ENCODE results near the gene UMOD. TPM values are rescaled to one million over a fixed set of nuclear protein-coding genes. Genes with fewer than 3 reads are reported as not detected.

Gene UMOD
- total RNA-seq, 4 donors from 2014 or later = not detected

GRCh38 chr16:20291208-20292206 lies 61.0 kb downstream of the UMOD start:
- intact Hi-C loops (cut with DNase I; ENCODE audit: low total_unique reads) = loop anchor here (10.0 kb wide), 1 partner anchor 377 kb away; no protein-coding TSS in a partner anchor
- H3K4me3 ChIP-seq (ENCODE audit: low read depth, poor library complexity, severe bottlenecking) = no peak overlapping the region
- TF ChIP-seq POLR2A (IDR thresholded peaks at IDR 0.05) = no peak
- TF ChIP-seq CTCF (IDR thresholded peaks at IDR 0.05) = no peak
- DNase-seq (ENCODE audit: low spot score in 2 of 2) = no peak
- WGBS, 2 donors = 35 to 40% methylated on average over 16 of the region's 16 CpGs

GRCh38 chr16:20289571-20289970 lies 62.9 kb downstream of the UMOD start:
- H3K4me3 ChIP-seq (ENCODE audit: low read depth, poor library complexity, severe bottlenecking) = no peak overlapping the region
- no peak for DNase-seq (ENCODE audit: low spot score in 2 of 2)
- whole genome bisulfite sequencing, 2 donors = 68 to 84% methylated on average over 3 of the region's 3 CpGs
- intact Hi-C loops (cut with DNase I; ENCODE audit: low total_unique reads) = no loop called here
- TF ChIP-seq CTCF (IDR thresholded peaks at IDR 0.05) (no peak), POLR2A (IDR thresholded peaks at IDR 0.05) (no peak)

GRCh38 chr16:20285993-20286499 lies 66.5 kb downstream of the UMOD start:
- no peak for DNase-seq (ENCODE audit: low spot score in 2 of 2)
- TF ChIP-seq POLR2A (IDR thresholded peaks at IDR 0.05) = no peak
- TF ChIP-seq CTCF (IDR thresholded peaks at IDR 0.05) = no peak
- 40 to 42% methylated on average over 6 of the region's 6 CpGs for whole genome bisulfite sequencing, 2 donors
- intact Hi-C loops (cut with DNase I; ENCODE audit: low total_unique reads) = no loop called here
- no peak overlapping the region for H3K4me3 ChIP-seq (ENCODE audit: low read depth, poor library complexity, severe bottlenecking)

Other genes with a start within 250 kb of the UMOD start
- gene GP2, start 25.2 kb downstream of the UMOD start, total RNA-seq = 1 to 10 TPM in 2 of 4 donors, under 1 TPM in 1, not detected in 1; 0.46 to 3.7 (median 2.3) TPM
- gene PDILT, start 52.0 kb upstream of the UMOD start, total RNA-seq = not detected
- gene ACSM5, start 56.8 kb upstream of the UMOD start, total RNA-seq = 1 to 10 TPM; 1.5 to 5.5 (median 2.9) TPM
- gene ACSM2A, start 98.8 kb upstream of the UMOD start, total RNA-seq = not detected
- not detected for gene ACSM2B, start 223.7 kb upstream of the UMOD start, total RNA-seq